ENCODE results near the gene ZCCHC7. TPM values are rescaled to one million over a fixed set of nuclear protein-coding genes. Genes with fewer than 3 reads are reported as not detected.

The ZCCHC7 gene
- total and polyA plus RNA-seq, 2 donors (not counting 3 experiments of a cell fraction or from before 2014, with no cell fraction given), result 7.4 to 14.8 TPM

DNA sequence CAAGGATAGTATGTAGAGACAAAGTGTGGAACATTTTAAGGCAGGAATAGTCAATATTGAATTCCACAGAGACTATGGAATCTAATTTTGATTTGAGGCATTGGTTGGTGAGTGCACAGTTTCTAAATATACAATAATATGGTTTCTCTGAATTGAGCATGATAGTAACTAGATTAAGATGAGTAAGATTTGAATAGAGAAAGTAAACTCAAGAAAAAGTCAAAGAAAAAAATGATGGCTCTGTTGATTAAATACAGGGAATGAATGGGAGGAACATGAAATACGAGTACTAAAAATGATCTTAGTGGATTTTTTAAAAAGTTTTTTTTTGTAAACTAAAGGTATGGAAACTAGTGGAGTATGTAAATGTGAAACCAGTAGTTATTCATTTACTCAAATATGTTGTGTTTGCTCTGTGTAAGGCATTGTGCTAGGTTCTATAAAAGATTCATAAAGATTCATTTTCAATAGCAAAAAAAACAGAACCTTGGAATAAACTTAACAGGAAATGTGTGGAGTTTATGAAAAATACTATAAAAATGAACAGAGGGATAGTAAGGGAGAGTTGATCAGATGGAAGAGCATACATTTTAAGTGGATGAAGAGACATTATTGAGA lies 101.2 kb downstream of the ZCCHC7 start:
- FAIRE-seq, result no peak
- Histone ChIP-seq H3K9ac (replicated peaks; ENCODE audit: extremely low read depth, insufficient read depth, low read length) (no peak overlapping the region), H3K9me3 (replicated peaks; ENCODE audit: control insufficient read depth, insufficient read depth, low read length) (no peaks in the 10 kb centered on the region), H4K20me1 (replicated peaks; ENCODE audit: control insufficient read depth, extremely low read depth, insufficient read depth, low read length) (no peaks in the 10 kb centered on the region), H3K4me2 (ENCODE audit: insufficient read depth, low read length) (no peak overlapping the region), H3K4me3 (replicated peaks in 1 of 3; ENCODE audit: insufficient read depth in 1 of 3, low read depth in 1 of 3, low read length in 3 of 3) (no peak overlapping the region), H3K27ac (ENCODE audit: insufficient read depth, low read depth, low read length) (no peak overlapping the region), H3K36me3 (ENCODE audit: control insufficient read depth in 2 of 2, extremely low read depth in 1 of 2, insufficient read depth in 2 of 2, low read length in 2 of 2) (no peaks in the 10 kb centered on the region), H3K9me1 (replicated peaks; ENCODE audit: control insufficient read depth, extremely low read depth, insufficient read depth, low read length) (no peaks in the 10 kb centered on the region), H3K79me2 (ENCODE audit: control insufficient read depth, insufficient read depth, low read length) (no peaks in the 10 kb centered on the region), H3K4me1 (ENCODE audit: control insufficient read depth, extremely low read depth, insufficient read depth, low read length) (no peaks in the 10 kb centered on the region), H3K27me3 (ENCODE audit: control insufficient read depth in 2 of 2, insufficient read depth in 2 of 2, low read length in 2 of 2) (no peaks in the 10 kb centered on the region), H2AFZ (ENCODE audit: low read depth, low read length) (no peak overlapping the region)
- BruUV-seq (replicated peaks), result no TSS peak
- TF ChIP-seq POLR2AphosphoS5 (IDR thresholded peaks at IDR 0.05; ENCODE audit: insufficient read depth, low read depth, low read length), result no peak
- DNase-seq (ENCODE audit: low read depth, low spot score), result no peak
- intact Hi-C loops (cut with micrococcal nuclease) (no loop called here), dilution Hi-C loops (cut with MboI; ENCODE audit: extremely low pct_ligation_motif_present, low sequenced_read_pairs) (no loop called here)
- ChIA-PET CTCF (interaction anchor here (0.8 kb wide), 1 partner anchor 26 kb away, joined by 3 read pairs; no protein-coding TSS in a partner anchor), POLR2A (no interaction called here)

DNA sequence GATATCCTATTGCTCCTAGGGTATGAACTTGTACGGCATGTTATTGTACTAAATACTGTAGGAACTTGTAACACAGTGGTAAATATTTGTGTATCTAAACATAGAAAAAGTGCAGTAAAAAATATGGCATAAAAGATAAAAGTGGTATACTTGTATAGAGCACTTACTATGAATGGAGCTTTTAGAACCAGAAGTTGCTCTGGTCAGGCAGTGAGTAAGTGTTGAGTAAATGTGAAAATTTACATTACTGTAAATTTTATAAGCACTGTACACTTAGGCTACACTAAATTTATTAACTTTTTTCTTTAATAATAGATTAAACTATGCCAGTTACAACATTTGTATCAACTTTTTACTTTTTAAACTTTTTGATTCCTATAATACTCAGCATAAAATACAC lies 109.1 kb downstream of the ZCCHC7 start:
- Histone ChIP-seq H3K4me1 (ENCODE audit: control insufficient read depth, extremely low read depth, insufficient read depth, low read length) (peaks cover 7% of the 10 kb centered on the region), H3K36me3 (ENCODE audit: control insufficient read depth in 2 of 2, extremely low read depth in 1 of 2, insufficient read depth in 2 of 2, low read length in 2 of 2) (no peaks in the 10 kb centered on the region), H2AFZ (ENCODE audit: low read depth, low read length) (no peak overlapping the region), H3K27ac (ENCODE audit: insufficient read depth, low read depth, low read length) (peak overlapping the region; percentile 69), H4K20me1 (replicated peaks; ENCODE audit: control insufficient read depth, extremely low read depth, insufficient read depth, low read length) (no peaks in the 10 kb centered on the region), H3K9me1 (replicated peaks; ENCODE audit: control insufficient read depth, extremely low read depth, insufficient read depth, low read length) (no peaks in the 10 kb centered on the region), H3K4me2 (ENCODE audit: insufficient read depth, low read length) (no peak overlapping the region), H3K27me3 (ENCODE audit: control insufficient read depth in 2 of 2, insufficient read depth in 2 of 2, low read length in 2 of 2) (no peaks in the 10 kb centered on the region), H3K9ac (replicated peaks; ENCODE audit: extremely low read depth, insufficient read depth, low read length) (no peak overlapping the region), H3K9me3 (replicated peaks; ENCODE audit: control insufficient read depth, insufficient read depth, low read length) (no peaks in the 10 kb centered on the region), H3K79me2 (ENCODE audit: control insufficient read depth, insufficient read depth, low read length) (peaks cover 2% of the 10 kb centered on the region), H3K4me3 (replicated peaks in 1 of 3; ENCODE audit: insufficient read depth in 1 of 3, low read depth in 1 of 3, low read length in 3 of 3) (no peak overlapping the region)
- dilution Hi-C loops (cut with MboI; ENCODE audit: extremely low pct_ligation_motif_present, low sequenced_read_pairs), result no loop called here
- CTCF ChIA-PET, result interaction anchor here (1.0 to 1.7 kb wide), 4 partner anchors 17 to 234 kb away, joined by 3 to 5 read pairs (median 3); no protein-coding TSS in a partner anchor
- intact Hi-C loops (cut with micrococcal nuclease), result no loop called here
- FAIRE-seq (no peak), DNase-seq (ENCODE audit: low read depth, low spot score) (no peak)
- BruUV-seq (replicated peaks), result no TSS peak
- TF ChIP-seq MYC (IDR thresholded peaks at IDR 0.05; ENCODE audit: low read depth, low read length) (no peak), POLR2AphosphoS5 (IDR thresholded peaks at IDR 0.05; ENCODE audit: insufficient read depth, low read depth, low read length) (no peak), POLR2A (IDR thresholded peaks at IDR 0.05; ENCODE audit: low read depth, low read length) (no peak), GATA2 (IDR thresholded peaks at IDR 0.05; ENCODE audit: insufficient read depth, insufficient read length, low read depth, low read length) (no peak), EZH2 (IDR thresholded peaks at IDR 0.05; ENCODE audit: borderline replicate concordance, low read depth, low read length, severe bottlenecking) (no peak), FOS (IDR thresholded peaks at IDR 0.05; ENCODE audit: borderline replicate concordance, insufficient read depth, low read length) (no peak)
- TF ChIP-seq, protein P1, sequence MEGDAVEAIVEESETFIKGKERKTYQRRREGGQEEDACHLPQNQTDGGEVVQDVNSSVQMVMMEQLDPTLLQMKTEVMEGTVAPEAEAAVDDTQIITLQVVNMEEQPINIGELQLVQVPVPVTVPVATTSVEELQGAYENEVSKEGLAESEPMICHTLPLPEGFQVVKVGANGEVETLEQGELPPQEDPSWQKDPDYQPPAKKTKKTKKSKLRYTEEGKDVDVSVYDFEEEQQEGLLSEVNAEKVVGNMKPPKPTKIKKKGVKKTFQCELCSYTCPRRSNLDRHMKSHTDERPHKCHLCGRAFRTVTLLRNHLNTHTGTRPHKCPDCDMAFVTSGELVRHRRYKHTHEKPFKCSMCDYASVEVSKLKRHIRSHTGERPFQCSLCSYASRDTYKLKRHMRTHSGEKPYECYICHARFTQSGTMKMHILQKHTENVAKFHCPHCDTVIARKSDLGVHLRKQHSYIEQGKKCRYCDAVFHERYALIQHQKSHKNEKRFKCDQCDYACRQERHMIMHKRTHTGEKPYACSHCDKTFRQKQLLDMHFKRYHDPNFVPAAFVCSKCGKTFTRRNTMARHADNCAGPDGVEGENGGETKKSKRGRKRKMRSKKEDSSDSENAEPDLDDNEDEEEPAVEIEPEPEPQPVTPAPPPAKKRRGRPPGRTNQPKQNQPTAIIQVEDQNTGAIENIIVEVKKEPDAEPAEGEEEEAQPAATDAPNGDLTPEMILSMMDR (IDR thresholded peaks at IDR 0.05; ENCODE audit: extremely low read depth in 1 of 2, insufficient read depth in 1 of 2, low read depth in 1 of 2, low read length in 2 of 2), result no peak
- TF ChIP-seq, protein P2, sequence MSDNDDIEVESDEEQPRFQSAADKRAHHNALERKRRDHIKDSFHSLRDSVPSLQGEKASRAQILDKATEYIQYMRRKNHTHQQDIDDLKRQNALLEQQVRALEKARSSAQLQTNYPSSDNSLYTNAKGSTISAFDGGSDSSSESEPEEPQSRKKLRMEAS (IDR thresholded peaks at IDR 0.05; ENCODE audit: insufficient read depth, insufficient read length), result no peak
- POLR2A ChIA-PET, result no interaction called here
